DMS53 (cell line): ENCODE data around the gene ESYT2.
A peak's percentile ranks its signal among the peaks of the same experiment; 100 is the strongest.

Experiments
- DNase-seq: peaks from one replicate; lab custom pipeline; 2025; lab: John Stamatoyannopoulos, UW

The ESYT2 gene

DNA sequence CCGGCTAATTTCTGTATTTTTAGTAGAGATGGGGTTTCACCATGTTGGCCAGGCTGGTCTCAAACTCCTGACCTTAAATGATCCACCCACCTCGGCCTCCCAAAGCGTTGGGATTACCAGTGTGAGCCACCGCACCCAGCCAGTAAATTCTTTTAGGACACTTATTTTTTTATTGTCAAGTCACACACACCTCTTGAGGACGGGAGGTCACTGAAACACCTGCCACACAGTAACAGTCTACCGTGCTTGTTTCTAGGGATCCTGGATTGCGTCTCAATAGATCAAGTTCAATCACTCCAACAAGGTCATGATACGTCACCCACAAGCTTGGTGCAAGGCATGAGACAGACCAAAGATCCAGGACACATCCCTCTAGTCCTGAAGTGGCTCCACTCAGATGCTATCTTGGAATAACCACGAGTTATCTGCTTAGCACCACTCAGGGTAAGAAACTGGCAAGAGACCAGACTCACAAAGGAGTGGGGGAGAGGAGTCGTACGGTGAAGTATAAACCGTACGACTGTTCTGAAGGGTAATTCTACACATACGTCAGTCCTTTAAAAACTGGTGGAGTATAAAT, 65.8 kb downstream of the ESYT2 start:
- DNase-seq = no peak

DNA sequence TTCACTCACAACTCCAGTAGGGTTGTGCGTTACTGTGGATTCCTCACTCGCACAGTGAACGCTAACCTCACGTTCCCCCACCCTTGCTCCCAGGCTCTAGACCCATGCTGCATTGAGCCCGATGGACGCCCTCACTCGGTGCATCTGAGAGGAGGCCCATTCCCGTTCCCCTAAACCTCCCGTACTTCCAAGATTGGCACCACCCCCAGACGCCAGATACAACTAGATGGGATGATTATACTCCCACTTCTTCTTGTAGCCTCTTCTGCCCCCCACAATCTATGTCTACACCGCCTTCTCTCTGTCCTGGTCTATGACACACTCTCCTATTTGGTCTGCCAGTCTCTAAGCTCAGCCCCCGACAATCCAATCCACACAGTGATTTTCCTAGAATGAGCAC, 67.4 kb downstream of the ESYT2 start:
- no peak for DNase-seq

DNA sequence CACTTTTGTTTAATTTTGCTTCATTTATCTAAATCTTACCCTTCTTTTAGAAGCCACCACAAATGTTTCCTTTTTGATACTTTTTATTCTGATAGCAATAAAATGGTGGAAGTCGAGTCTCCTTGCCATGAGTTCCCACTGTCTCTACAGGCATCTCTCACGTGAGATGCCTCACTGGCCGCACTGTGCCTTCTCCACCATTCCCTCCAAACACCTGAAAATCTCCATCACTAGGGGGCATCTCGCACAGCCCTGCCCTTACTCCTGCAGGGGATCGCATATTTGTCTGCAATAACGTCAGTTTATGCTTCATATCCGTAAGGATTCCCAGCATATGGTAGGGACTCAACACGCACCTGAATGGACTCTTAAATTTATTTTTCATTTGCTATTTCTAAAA, 68.4 kb downstream of the ESYT2 start:
- DNase-seq = no peak

DNA sequence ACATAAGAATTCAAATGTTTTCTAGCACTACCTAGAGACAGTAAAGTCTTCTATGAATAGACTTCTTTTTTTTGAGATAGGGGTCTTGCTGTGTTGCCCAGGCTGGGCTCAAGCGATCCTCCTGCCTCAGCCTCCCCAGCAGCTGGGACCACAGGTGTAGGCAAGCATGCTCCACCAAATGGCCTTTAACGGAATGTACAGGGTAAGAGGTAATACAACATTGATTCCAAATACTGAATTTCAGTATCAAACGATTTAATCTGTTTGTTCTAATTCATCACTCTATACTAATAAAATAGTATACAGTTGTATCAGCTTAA, 68.9 kb downstream of the ESYT2 start:
- DNase-seq = no peak

DNA sequence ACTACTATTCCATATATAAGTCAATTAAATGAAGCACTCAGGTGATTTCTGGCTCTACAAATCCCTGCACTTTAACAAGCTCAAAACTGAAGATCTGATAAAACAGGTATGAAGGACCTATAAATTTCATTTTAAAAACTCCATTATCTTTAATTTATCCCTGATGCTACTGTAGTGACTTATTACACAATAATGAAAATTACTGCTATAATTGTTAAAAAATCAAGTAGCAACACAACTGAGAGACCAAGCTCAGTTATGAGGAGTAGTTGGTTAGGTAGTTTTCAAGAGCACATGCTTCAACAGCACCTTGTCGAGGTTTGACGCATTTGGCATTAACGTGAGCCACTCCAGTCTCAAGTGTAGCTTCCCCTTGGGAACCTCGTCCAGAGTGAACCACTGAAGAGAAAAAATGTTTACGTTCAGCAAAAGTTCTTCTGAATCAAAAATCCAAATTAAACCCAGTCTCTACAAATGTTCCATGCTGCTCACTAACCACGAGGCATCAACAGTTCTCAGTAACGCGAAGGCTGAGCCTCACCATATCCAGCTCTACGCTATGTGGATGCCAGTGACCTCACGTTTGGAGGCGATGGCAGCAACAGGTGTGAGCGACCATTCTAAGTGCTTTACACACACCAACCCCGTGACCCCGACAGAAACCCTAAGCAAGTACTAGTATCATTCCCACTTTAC, 69.4 kb downstream of the ESYT2 start:
- peak; percentile 38 for DNase-seq

DNA sequence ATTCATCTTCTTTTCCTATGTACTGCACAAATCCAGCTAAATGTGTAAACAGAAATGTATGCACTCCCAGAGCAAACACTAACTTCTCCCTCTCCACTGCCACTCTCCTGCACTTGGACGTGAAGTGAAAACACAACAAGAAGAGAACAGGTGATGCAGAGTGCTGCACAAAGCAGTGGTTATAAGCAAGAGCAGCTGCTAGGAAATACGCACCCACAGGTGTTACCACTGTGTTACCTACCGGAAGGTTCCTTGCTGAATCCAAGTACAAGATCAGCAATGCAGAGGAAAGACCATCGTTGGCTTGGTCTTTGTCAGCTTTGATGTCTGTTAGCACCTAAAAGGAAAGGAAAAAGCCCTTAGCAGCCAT, 70.1 kb downstream of the ESYT2 start:
- peak; percentile 90 for DNase-seq

DNA sequence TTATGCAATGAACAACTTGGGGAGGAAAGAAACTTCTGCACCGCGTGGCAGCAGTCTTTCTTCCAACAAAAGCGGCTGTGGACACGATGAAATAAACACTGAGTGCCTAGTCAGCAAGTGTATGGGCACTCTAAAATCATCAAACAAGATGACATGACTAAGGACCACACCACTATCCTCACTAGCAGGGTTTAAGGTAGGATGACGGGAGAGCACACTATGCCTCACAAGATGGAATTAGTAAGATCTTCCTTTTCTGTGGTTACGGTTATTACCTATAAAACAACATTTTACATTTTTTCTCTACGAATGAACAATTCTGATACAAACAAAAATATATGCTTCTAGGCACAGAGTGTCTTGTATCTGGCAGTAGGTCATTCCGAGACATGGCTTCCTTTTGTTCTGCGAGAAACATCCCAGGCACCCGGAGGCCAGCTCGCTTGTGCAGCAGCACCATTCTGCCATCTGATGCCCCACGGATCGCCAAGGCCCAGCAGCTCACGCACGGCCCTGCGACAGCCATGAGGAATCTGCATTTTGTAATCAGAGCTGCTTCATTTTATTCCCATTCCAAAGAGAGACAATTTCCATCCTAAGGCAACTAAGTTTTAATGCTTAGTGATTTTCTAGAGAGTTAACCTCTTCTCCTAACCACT, 70.6 kb downstream of the ESYT2 start:
- DNase-seq = peak; percentile 64

DNA sequence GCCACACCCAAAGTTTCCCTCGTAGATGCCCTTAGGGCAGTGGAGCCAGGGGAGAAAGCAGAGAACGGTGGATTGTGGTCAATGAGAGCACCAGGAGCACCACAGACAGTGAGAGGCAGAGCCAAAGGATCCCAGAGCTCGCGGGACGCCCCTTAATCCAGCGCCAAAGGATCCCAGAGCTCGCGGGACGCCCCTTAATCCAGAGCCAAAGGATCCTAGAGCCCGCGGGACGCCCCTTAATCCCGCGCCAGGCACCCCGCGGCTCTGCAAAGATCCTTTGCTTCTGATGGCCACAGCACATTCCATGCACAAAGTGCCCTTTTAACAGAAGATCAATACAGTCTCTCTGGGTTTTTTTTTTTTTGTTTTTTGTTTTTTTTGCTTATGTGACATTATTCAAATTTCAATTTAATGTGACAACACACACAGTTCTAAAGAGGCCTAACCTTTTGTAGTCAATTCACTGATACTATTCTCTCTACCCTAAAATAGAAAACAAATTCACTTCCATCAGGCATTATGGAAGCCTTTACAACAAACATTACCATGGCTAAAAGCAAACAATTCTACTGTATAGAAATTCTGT, 71.8 kb downstream of the ESYT2 start:
- DNase-seq = no peak

DNA sequence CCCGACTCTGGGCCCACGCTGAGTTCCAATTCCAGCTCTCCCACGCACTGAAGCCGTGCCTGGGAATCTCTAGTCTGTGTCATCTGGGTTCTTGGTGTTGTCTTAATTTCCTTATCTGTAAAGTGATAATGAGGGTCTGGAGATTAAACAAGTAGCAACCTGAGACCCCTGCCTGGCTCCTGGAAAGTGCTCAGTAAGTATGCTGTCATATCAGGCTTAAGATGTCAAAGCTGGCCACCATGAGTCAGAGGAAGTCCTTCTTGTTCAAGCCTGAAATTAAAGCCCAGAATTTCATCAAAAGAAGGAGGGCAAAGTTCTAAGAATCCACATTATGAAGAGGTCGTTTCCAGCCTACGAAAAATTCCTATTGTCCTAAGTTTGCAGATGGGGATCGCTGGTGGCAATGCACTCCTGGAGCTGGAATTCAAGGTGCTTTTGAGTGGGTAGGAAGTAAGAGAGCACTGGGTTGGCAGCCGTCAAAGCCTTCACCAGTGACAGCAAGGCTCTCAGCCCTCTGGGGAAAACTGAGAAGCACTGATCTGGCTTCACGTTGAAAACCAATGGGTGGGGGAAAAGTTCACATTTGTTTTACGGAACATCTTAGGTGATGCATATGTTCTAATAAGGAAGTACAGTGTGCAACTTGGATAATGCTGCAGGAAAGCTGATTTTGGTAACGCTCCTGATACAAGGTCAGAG, 74.4 kb downstream of the ESYT2 start:
- no peak for DNase-seq

DNA sequence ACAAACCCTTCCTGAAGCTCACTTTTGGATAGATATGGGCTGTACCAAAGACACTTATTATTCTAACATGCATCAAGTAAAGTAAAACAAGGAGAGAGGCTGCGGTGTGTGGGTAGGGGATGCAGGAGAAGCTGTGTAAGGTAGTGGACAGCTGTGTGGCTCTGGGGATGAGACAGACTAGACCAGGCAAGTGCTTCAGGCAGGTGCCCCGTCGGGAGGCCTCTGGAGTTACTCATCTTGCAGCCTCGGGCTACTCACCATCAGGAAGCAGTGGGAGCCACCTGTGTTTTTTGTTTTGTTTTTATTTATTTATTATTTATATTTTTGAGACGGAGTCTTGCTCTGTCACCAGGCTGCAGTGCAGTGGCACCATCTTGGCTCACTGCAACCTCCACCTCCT, 75.4 kb downstream of the ESYT2 start:
- DNase-seq = no peak

DNA sequence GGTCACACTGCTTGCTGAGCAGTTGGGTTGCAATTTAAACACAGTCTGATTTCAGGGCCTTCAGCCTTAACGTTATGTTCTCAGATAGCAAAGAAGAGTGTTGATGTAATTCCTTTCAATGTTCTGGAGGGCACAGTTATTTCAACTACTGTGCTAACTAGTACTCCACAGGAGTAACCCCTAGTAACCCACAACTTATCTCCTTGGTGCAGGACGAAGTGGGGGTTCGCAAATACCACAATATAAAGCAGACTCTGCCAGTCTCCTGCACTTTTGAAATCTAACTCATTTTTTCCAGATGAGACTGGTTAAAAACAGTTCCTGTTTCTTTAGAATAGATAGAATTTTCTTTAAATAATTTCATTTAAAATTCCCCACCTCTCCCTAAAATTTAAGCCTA, 77.6 kb downstream of the ESYT2 start:
- DNase-seq = no peak

DNA sequence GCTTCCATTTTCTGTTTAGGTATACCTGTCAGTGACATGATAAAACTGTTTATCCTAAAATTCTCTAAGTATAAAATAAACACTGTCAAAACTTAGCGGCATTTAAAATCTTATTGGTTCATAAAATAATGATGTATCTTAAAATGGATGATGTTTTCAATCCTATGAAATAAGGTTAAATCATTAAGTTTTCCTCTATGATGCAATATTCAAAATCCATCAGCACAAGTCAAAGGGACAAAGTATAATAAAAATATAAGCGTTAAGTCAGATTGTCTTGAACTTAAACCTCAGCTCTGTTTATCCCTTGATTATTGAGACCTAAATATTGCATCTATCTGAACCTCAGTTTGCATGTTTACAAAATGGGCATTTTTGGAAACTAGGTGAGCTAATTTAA, 78.1 kb downstream of the ESYT2 start:
- DNase-seq = no peak

DNA sequence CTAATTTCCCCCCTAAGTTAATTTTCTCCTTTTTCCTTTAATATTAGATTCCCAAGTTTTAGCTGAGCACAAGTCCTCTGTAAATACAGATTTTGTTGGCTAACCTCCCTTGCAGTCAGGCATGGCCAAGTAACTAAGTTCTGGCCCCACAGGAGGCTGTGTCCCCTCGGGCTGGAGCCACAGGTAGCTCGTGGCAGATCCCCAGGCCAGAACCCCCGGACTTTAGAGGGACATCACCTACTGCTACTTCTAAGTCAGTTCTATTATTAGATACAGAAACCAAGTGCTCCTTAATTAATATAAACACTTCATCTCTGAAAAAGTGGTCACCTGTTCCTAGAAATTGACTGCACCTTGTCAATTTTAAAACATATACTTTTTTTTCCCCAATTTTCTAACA, 78.6 kb downstream of the ESYT2 start:
- no peak for DNase-seq

DNA sequence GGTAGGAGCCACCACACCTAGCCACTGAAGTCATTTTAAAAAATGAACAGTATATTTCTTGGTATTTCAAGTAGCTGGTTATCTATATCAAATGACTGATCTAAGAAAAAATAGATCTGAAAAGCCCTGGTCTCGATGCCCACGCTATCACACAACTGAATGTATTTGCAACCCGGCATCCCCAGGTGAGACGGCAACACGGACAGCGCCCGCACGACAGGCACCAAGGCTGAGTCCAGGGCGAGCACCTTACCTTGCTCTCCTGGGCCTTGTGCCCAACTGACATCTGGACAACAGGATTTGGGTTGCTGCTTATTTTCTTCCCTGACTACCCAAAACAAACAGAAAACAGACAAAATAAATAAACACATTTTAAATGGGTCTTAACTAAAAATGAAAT, 79.9 kb downstream of the ESYT2 start:
- DNase-seq = no peak

DNA sequence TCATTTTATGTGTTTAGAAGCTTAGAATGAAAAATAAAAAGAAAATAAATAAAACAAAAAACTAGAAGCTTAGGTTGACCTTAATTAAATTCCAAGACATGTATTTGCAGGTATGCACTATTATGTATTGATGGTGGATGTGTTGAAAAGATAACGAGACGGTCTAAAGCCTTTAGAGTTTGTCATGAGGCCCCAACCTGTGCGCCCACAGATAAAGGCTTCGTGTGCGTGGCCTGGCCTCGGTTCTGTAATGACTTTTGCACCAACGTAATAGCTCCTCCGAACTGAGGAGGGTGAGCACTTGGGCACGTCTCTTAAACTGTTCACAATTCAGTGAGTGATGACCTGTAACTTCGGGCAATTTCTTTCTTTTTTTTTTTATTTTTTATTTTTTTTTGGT, 81.0 kb downstream of the ESYT2 start:
- no peak for DNase-seq

DNA sequence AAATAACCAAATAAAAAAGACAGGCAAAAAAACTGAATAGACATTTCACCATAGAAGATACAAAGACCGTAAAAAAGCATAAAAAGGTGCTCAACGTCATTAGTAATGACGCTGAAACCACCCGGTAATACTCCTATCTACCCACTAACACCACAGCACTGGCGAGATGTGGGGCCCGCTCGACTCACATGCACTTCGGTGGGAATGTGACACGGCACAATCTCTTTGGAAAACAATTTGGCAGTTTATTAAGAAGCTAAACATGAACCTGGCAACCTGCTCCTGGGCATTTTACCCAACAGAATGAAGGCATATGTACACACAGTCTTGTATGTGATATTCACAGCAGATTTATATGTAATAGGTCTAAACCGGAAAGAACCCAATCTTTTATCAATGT, 81.9 kb downstream of the ESYT2 start:
- DNase-seq = no peak

DNA sequence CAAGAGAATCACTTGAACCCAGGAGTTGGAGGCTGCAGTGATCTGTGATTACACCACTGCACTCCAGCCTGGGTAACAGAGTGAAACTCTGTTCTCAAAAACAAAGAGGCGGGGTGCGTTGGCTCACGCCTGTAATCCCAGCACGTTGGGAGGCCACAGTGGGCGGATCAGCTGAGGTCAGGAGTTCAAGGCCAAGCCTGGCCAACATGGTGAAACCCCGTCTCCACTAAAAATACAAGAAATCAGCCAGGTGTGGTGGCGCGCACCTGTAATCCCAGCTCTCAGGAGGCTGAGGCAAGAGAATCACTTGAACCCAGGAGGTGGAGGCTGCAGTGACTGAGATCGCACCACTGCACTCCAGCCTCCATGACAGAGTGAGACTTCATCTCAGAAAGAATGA, 82.4 kb downstream of the ESYT2 start:
- DNase-seq = no peak

DNA sequence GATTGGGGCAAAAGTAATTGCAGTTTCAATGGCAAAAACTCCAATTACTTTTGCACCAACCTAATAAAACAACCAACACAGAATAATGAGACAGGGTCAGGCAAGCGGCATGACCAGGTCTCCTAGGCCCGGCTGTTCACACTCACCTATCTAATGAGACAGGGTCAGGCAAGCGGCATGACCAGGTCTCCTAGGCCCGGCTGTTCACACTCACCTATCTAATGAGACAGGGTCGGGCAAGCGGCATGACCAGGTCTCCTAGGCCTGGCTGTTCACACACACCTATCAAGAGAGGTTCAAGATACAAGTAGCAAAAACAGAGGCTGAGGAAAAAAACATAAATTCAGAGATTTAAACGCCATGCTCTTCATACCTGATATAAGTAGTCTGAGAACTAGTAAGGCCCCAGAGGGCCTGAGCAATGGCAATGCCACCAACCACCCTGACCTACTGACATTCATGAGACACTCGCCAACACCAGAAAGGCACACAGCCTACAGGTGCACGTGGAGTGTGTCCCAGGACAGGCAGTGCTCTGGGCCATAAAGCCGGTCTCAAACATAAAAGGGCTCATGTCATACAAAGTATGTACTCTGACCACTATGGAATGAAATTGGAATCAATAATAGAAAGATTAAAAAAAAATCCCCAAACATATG, 84.1 kb downstream of the ESYT2 start:
- DNase-seq = no peak

DNA sequence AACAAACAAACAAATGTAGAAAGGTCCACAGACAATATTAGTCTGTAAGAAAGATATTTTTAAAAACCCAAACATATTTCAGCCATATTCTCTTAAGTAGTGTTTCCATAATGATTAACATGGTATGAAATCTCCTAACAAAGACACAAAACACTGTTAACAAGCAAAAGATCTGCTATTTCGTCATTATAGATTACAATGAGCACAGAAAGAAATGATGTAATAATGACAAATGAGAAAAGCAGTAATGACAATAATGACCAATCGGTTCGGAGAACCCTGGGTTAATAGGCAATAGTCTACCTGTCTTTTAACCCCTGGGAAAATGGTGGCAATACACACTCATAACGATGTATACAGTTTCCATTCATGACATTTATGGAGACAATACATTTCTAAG, 85.2 kb downstream of the ESYT2 start:
- DNase-seq = no peak

DNA sequence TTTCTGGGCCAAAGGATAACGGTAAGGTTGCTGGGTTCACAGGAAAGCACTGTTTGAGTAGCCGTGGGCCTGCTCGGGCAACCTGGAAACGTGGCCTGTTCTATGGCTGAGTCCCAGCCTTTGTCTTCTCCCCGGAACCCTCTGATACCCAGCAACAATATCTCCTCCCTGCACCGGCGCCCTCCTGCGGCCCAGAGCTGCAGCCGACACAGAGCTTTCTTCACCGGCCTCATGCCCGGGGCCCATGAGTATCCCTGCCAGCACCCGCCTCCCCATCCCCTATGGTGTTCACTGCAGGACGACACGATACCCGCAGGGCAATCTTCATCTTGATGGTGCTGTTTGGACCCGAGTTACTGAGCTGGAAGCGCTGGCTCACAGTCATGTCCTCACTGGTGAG, 86.1 kb downstream of the ESYT2 start:
- no peak for DNase-seq

DNA sequence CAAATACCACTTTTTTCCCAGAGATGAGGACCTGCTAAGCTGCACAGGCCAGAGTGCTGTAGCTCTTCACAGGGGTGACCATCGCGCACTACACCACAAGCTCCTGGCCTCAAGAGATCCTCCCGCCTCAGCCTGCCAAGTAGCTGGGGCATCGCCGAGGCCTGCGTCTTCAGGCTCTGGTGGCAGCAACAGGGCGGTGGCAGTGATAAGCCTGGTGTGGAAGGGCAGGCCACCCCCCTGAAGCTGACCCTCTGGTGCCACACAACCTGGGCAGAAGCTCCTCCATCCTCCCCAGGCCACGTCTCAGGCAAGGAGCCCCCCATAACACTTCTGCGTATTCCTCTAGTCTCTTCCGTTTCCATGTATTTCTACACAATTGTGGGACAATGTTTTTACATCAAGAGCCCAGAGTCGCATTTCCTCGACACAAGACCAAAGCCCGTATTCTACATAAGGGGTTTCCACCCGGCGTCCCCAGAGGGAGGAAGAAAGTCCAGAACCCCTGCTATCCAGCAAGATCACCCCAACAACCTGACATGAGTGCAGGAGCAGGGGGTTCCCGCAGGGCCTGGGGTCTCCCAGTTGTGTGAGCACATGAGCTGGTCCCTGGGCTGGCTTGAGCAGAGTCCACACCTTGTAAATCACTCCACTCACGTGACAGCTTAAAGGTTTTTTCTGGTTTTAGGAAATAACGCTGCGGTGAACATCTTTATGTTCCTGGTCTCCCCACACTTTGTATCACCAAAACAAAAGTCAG, 87.1 kb downstream of the ESYT2 start:
- no peak for DNase-seq

DNA sequence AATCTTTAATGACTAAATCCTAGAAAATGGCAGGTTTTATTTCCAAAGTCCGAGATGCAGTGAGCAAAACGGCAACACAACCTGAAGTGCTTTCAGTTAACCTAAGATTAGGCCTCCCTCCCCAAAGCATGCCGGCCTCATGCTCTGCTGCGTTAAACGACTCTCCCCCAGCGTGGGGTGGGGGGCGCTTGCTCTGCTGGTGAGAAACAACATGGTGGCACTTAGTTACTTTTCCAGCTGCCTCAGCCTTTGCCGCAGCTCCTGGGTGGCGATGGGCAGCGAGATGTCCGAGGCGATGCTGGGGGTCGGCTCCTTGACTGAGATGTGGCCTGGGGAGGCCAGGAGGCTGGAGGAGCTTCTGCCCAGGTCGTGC, 88.0 kb downstream of the ESYT2 start:
- DNase-seq = no peak
